Measurements from ENCODE around the gene NPM3.

NPM3 gene

GRCh38 chr10:101782811-101783735 lies at the start of gene NPM3:
NPM3 (minus strand) TSS chr10:101783446; CDS start chr10:101783390, 56 bp downstream.
- DNase-seq, result peak; percentile 84
- in situ Hi-C loops (cut with MboI; ENCODE audit: low pct_unique_long_range_greater_than_20kb, low sequenced_read_pairs), result no loop called here

- in situ Hi-C loops (cut with MboI; ENCODE audit: low pct_unique_long_range_greater_than_20kb, low sequenced_read_pairs), result no loop called here
- no peak for DNase-seq
Observed at GRCh38 chr10:101832325-101832771, 49.1 kb upstream of the NPM3 start.

- no peak for DNase-seq
- in situ Hi-C loops (cut with MboI; ENCODE audit: low pct_unique_long_range_greater_than_20kb, low sequenced_read_pairs), result no loop called here
Observed at GRCh38 chr10:101831169-101831811, 48.0 kb upstream of the NPM3 start.

GRCh38 chr10:101830322-101831168 lies 47.3 kb upstream of the NPM3 start:
- in situ Hi-C loops (cut with MboI; ENCODE audit: low pct_unique_long_range_greater_than_20kb, low sequenced_read_pairs), result no loop called here
- DNase-seq, result peak; percentile 87

- in situ Hi-C loops (cut with MboI; ENCODE audit: low pct_unique_long_range_greater_than_20kb, low sequenced_read_pairs), result no loop called here
- DNase-seq, result no peak
Observed at GRCh38 chr10:101829561-101830315, 46.5 kb upstream of the NPM3 start.

GRCh38 chr10:101828766-101829551 lies 45.7 kb upstream of the NPM3 start:
- in situ Hi-C loops (cut with MboI; ENCODE audit: low pct_unique_long_range_greater_than_20kb, low sequenced_read_pairs), result no loop called here

GRCh38 chr10:101827919-101828600 lies 44.8 kb upstream of the NPM3 start:
- no peak for DNase-seq
- in situ Hi-C loops (cut with MboI; ENCODE audit: low pct_unique_long_range_greater_than_20kb, low sequenced_read_pairs), result no loop called here

More at GRCh38 chr10:101828766-101829551, 45.7 kb upstream of the NPM3 start:
- DNase-seq, result no peak

- no peak for DNase-seq
- in situ Hi-C loops (cut with MboI; ENCODE audit: low pct_unique_long_range_greater_than_20kb, low sequenced_read_pairs), result no loop called here
Observed at GRCh38 chr10:101826852-101827434, 43.7 kb upstream of the NPM3 start.

- no peak for DNase-seq
- in situ Hi-C loops (cut with MboI; ENCODE audit: low pct_unique_long_range_greater_than_20kb, low sequenced_read_pairs), result no loop called here
Observed at GRCh38 chr10:101824736-101825135, 41.5 kb upstream of the NPM3 start.

- no peak for DNase-seq
Observed at GRCh38 chr10:101818872-101819633, 35.8 kb upstream of the NPM3 start.

GRCh38 chr10:101818119-101818871 lies 35.0 kb upstream of the NPM3 start, which contains the start of gene OGA:
OGA (minus strand) TSS chr10:101818444; CDS start chr10:101818022, 422 bp downstream.
- peak; percentile 100 for DNase-seq
- in situ Hi-C loops (cut with MboI; ENCODE audit: low pct_unique_long_range_greater_than_20kb, low sequenced_read_pairs), result no loop called here

More at GRCh38 chr10:101818872-101819633, 35.8 kb upstream of the NPM3 start:
- in situ Hi-C loops (cut with MboI; ENCODE audit: low pct_unique_long_range_greater_than_20kb, low sequenced_read_pairs), result no loop called here

GRCh38 chr10:101817337-101818118 lies 34.3 kb upstream of the NPM3 start:
- in situ Hi-C loops (cut with MboI; ENCODE audit: low pct_unique_long_range_greater_than_20kb, low sequenced_read_pairs), result no loop called here
- peak; percentile 82 for DNase-seq

GRCh38 chr10:101816913-101817336 lies 33.7 kb upstream of the NPM3 start:
- no peak for DNase-seq
- in situ Hi-C loops (cut with MboI; ENCODE audit: low pct_unique_long_range_greater_than_20kb, low sequenced_read_pairs), result no loop called here

- in situ Hi-C loops (cut with MboI; ENCODE audit: low pct_unique_long_range_greater_than_20kb, low sequenced_read_pairs), result no loop called here
- DNase-seq, result no peak
Observed at GRCh38 chr10:101816376-101816775, 33.1 kb upstream of the NPM3 start.

Data from KBM-7 (cell line).